OCI-LY1 (cell line): ENCODE results near the gene DISP2.

ENCODE experiments used
- EZH2 ChIP-seq: fragments of 200-600 bp; sonication (generic), shearing (Covaris generic); IDR thresholded peaks from 2 replicates; pipeline ENCODE4 v1.8.0; 2017; ENCODE audit warnings: borderline replicate concordance, mixed run types, mild to moderate bottlenecking, antibody characterized with exemption, low read length, moderate library complexity, mixed read lengths
- TF ChIP-seq, protein P1 (sequence below): fragments of 200-600 bp; sonication (generic), shearing (Covaris generic); IDR thresholded peaks from 2 replicates; pipeline ENCODE4 v1.5.1; 2017; ENCODE audit warnings: mild to moderate bottlenecking, antibody characterized with exemption, low read length, moderate library complexity, mixed read lengths

DNA sequence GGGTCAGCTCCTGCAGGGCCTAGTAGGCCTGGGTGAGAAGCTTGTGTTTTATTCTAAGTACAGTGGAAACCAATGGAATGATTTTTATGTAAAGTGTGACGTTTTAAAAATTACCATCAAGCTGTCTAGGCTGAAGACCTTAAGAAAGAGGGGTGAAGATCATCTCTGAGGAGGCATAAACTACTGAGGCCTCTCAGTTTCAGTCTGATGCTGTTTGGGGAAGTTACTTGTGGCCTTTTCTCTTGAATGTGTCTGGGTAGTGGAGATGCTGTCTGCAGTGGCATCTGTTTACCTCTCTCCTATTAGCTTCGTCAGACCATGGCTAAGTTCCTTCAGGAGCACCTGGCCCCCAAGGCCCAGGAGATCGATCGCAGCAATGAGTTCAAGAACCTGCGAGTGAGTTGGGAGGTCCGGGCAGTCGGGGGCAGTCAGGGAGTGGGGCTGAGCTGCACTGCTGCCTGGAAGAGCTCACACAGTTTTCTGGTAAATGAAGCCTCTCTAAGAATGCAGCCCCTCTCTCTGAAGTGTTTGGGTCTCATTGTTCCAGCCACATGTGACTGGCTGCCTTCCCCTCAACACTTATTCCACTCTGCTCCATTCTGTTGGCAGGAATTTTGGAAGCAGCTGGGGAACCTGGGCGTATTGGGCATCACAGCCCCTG, 49.4 kb downstream of the DISP2 start:
- TF ChIP-seq, protein P1, sequence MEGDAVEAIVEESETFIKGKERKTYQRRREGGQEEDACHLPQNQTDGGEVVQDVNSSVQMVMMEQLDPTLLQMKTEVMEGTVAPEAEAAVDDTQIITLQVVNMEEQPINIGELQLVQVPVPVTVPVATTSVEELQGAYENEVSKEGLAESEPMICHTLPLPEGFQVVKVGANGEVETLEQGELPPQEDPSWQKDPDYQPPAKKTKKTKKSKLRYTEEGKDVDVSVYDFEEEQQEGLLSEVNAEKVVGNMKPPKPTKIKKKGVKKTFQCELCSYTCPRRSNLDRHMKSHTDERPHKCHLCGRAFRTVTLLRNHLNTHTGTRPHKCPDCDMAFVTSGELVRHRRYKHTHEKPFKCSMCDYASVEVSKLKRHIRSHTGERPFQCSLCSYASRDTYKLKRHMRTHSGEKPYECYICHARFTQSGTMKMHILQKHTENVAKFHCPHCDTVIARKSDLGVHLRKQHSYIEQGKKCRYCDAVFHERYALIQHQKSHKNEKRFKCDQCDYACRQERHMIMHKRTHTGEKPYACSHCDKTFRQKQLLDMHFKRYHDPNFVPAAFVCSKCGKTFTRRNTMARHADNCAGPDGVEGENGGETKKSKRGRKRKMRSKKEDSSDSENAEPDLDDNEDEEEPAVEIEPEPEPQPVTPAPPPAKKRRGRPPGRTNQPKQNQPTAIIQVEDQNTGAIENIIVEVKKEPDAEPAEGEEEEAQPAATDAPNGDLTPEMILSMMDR, result no peak
- no peak for TF ChIP-seq EZH2
